CD4-positive, alpha-beta T cell treated with Interleukin-4 for 1 hour (primary cell): ENCODE measurements around the gene STAT1.
A peak's percentile ranks its signal among the peaks of the same experiment; 100 is the strongest.

Experiments
- DNase-seq, 2 donors: peaks; one replicate each; pipeline ENCODE4 v3.0.0-alpha.2; 2020 to 2022

STAT1 gene

GRCh38 chr2:191013932-191014652, at the start of gene STAT1:
STAT1 (minus strand) TSS chr2:191014171; CDS start chr2:191010003, 4,168 bp downstream.
- peak; percentile 92 to 95 for DNase-seq

GRCh38 chr2:191063584-191063983, 49.6 kb upstream of the STAT1 start:
- DNase-seq = no peak

- DNase-seq = peak; percentile 26 to 66
Measured at GRCh38 chr2:191061381-191061980, 47.5 kb upstream of the STAT1 start.

- DNase-seq = no peak
Measured at GRCh38 chr2:191059308-191059707, 45.3 kb upstream of the STAT1 start.

GRCh38 chr2:191056228-191056627, 42.3 kb upstream of the STAT1 start:
- peak; percentile 20 to 62 for DNase-seq

GRCh38 chr2:191053256-191053655, 39.3 kb upstream of the STAT1 start:
- DNase-seq = no peak

- peak in 1 of 2 donors; percentile 78 for DNase-seq
Measured at GRCh38 chr2:191051825-191052778, 38.1 kb upstream of the STAT1 start.

GRCh38 chr2:191051177-191051576, 37.2 kb upstream of the STAT1 start:
- DNase-seq = no peak

GRCh38 chr2:191050640-191050987, 36.6 kb upstream of the STAT1 start:
- no peak for DNase-seq

- peak in 1 of 2 donors; percentile 32 for DNase-seq
Measured at GRCh38 chr2:191049728-191050639, 36.0 kb upstream of the STAT1 start.

GRCh38 chr2:191048073-191048472, 34.1 kb upstream of the STAT1 start:
- DNase-seq = no peak

- no peak for DNase-seq
Measured at GRCh38 chr2:191045141-191045540, 31.2 kb upstream of the STAT1 start.

- no peak for DNase-seq
Measured at GRCh38 chr2:191043438-191043837, 29.5 kb upstream of the STAT1 start.

GRCh38 chr2:191041418-191042161, 27.6 kb upstream of the STAT1 start:
- no peak for DNase-seq

GRCh38 chr2:191039616-191040015, 25.6 kb upstream of the STAT1 start:
- DNase-seq = no peak

GRCh38 chr2:191038741-191039140, 24.8 kb upstream of the STAT1 start:
- no peak for DNase-seq

GRCh38 chr2:191038241-191038725, 24.3 kb upstream of the STAT1 start:
- peak; percentile 58 to 80 for DNase-seq

GRCh38 chr2:191037351-191037750, 23.4 kb upstream of the STAT1 start:
- DNase-seq = no peak

GRCh38 chr2:191036363-191036762, 22.4 kb upstream of the STAT1 start:
- no peak for DNase-seq

GRCh38 chr2:191032588-191033429, 18.8 kb upstream of the STAT1 start:
- DNase-seq = no peak

GRCh38 chr2:191031256-191031655, 17.3 kb upstream of the STAT1 start:
- no peak for DNase-seq
